SU-DHL-6 (cell line): ENCODE results near the gene COL1A2.

ENCODE experiments used
- CTCF ChIP-seq: fragments of 200-600 bp; sonication (generic); IDR thresholded peaks from one replicate; pipeline ENCODE4 v1.5.1; 2017; ENCODE audit warnings: antibody characterized with exemption, mild to moderate bottlenecking, low read length, moderate library complexity; ENCODE audit not compliant: insufficient read depth, poor library complexity, severe bottlenecking
- EZH2phosphoT487 ChIP-seq: fragments of 200-600 bp; sonication (generic), shearing (Covaris generic); conservative IDR thresholded peaks from 2 replicates; pipeline ENCODE4 v1.6.1; 2018; ENCODE audit warnings: mild to moderate bottlenecking, antibody characterized with exemption, low read length, moderate library complexity, mixed read lengths

DNA sequence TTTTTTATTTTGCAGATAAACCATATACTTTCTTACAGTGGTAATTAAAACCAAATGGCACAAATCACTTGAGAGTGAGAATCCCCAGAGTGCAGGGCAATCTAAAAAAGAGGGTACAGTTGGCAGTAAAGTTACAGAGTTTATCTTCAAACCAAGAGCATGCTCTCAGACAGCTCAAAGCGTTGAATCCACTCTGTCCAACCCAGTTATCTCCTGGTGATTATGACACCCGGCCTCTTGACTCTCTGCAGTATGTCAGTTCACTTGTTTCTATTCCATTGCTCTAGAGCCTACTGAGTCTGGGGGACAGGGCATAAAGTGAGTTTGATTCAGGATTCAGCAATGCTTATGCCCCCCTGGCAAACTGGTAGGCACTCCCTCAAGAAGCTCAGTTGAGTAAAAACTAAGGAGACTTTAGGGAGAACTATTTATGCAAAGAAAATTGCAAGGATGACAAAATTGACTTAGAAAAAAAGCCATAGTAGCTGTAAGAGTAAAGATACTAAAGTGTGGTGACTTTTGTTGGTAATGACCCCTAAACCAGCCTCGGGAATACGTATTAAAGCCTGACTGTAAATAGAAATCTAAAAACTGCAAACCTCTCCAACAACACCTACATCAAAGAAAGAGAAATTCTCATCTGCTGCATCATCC, 55.5 kb downstream of the COL1A2 start:
- TF ChIP-seq CTCF (no peak), EZH2phosphoT487 (no peak)
